HG03103 (cell line): ENCODE results near the gene SEMA6B.

Experiments
- ATAC-seq: cut with Tn5 transposase; IDR thresholded peaks from one replicate; pipeline ENCODE4 v1.9.1; 2021; ENCODE audit warnings: low read depth; ENCODE audit not compliant: unreplicated experiment

The SEMA6B gene

GRCh38 chr19:4498694-4499093 is 60.8 kb downstream of the SEMA6B start:
- ATAC-seq = no peak

- ATAC-seq = no peak
These were observed 61.6 kb downstream of the SEMA6B start for GRCh38 chr19:4497770-4498389.

- ATAC-seq = no peak
These were observed 63.2 kb downstream of the SEMA6B start for GRCh38 chr19:4496304-4496703.

GRCh38 chr19:4495471-4495870 is 64.0 kb downstream of the SEMA6B start:
- no peak for ATAC-seq

GRCh38 chr19:4494691-4495064 is 64.8 kb downstream of the SEMA6B start:
- no peak for ATAC-seq

GRCh38 chr19:4493929-4494690 is 65.4 kb downstream of the SEMA6B start:
- ATAC-seq = no peak

- no peak for ATAC-seq
These were observed 66.2 kb downstream of the SEMA6B start for GRCh38 chr19:4493104-4493928.
